ENCODE data around the gene TP53TG5.

The TP53TG5 gene

GRCh38 chr20:45322952-45323383 is 55.2 kb downstream of the TP53TG5 start:
- DNase-seq = no peak
